ENCODE data around the gene RNU6-1.
A peak's percentile ranks its signal among the peaks of the same experiment; 100 is the strongest.

RNU6-1 gene

DNA sequence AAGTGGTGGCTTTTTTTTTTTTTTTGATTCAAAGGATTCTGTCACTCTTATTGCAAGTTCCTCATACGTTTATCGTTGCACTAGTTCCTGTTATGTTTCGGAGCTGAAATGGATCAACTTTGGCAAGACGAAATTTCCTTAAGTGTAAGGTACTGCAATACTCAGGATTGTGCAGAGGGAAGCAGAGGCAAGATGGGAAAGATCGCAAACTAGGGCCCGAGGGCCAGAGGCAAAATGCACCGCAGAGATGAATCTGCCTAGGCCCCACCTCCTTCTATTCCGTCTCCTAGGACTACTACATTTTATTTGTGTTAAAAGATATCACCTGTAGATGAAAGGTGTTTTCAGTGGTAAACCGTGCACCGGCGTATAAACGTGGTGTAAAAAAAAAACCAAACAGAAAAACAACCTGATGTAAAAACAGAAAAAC, 331 bp downstream of the RNU6-1 start:
- no peak for TF ChIP-seq TAF1 (IDR thresholded peaks at IDR 0.05; ENCODE audit: borderline replicate concordance, low read depth, low read length)
- TF ChIP-seq POLR2AphosphoS5 (IDR thresholded peaks at IDR 0.05; ENCODE audit: low read depth, low read length) = no peak
- TF ChIP-seq POLR2A (IDR thresholded peaks at IDR 0.05; ENCODE audit: low read depth, low read length) = no peak
- FAIRE-seq (no peak), DNase-seq (ENCODE audit: insufficient read length) (no peak)

DNA sequence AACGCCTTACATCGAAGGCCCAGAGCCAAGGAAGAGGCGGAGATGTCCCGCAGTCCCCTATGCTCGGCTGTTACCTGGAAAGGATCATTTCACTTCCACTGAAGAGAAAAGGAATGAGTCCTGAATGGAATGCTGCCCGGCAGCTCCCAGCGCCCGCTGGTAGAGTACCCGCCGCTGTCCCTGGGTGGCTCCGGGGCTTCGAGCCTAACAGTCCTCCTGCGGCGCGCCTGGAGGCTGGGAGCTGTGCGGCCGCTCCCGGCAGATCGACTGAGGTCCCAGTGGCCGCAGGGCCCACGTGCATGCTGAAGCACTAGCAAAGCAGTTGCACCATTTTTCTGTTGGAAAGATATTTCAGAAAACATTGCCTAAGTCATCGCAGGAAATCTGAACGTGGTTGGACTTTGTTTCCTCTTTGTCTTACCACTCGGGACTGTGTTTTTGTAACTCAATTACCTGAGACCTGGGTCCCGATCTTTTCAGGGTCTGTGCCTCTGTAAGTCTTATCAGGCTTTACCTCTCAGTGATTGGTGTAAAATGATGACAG, 984 bp downstream of the RNU6-1 start:
- TF ChIP-seq TAF1 (IDR thresholded peaks at IDR 0.05; ENCODE audit: borderline replicate concordance, low read depth, low read length) = no peak
- TF ChIP-seq POLR2A (IDR thresholded peaks at IDR 0.05; ENCODE audit: low read depth, low read length) = no peak
- TF ChIP-seq POLR2AphosphoS5 (IDR thresholded peaks at IDR 0.05; ENCODE audit: low read depth, low read length) = no peak
- FAIRE-seq (no peak), DNase-seq (ENCODE audit: insufficient read length) (no peak)

DNA sequence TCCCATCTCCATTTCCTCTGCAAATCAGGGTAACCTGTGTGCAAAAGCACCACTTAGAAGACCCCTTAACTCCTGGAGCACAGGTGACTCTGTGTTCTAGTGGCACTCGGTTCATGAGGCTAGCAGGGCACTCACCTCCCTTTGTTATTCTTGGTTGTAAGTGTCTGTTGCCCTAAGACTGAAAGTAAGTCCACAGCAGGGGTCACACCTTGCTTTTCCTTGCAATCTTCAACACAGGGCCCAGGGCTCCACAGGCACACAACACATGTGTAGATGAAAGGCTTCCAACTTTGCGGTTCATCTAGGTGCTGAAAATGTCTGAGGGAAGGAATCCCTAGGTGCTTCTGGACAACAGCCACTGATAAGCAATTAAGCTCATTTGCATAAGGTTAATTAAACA, 2.9 kb downstream of the RNU6-1 start:
- DNase-seq (ENCODE audit: insufficient read length) (no peak), FAIRE-seq (no peak)
- no peak for TF ChIP-seq POLR2A (IDR thresholded peaks at IDR 0.05; ENCODE audit: low read depth, low read length)
- TF ChIP-seq POLR2AphosphoS5 (IDR thresholded peaks at IDR 0.05; ENCODE audit: low read depth, low read length) = no peak
- no peak for TF ChIP-seq TAF1 (IDR thresholded peaks at IDR 0.05; ENCODE audit: borderline replicate concordance, low read depth, low read length)

DNA sequence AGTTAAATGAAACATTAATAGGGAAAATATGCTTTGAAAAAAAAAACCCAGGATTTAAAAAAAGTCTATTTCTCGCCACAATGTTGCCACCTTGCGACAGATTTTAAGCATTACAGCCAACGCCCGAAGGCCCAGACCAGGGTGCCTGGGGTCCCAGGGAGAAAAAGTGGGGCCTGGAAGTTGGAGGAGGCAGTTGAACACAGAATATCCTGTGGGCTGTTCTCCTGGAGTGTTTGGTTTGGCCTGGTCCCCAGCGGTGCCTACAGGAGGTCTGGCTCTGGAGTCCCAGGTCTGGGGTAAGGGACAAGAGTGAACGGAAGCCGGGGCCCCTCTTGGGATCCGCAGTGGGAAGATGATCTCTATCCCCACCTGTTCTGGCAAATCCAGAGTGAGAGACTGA, 3.4 kb downstream of the RNU6-1 start:
- no peak for DNase-seq (ENCODE audit: insufficient read length)
- TF ChIP-seq TAF1 (IDR thresholded peaks at IDR 0.05; ENCODE audit: borderline replicate concordance, low read depth, low read length) (no peak), POLR2A (IDR thresholded peaks at IDR 0.05; ENCODE audit: low read depth, low read length) (no peak), POLR2AphosphoS5 (IDR thresholded peaks at IDR 0.05; ENCODE audit: low read depth, low read length) (no peak)
- FAIRE-seq = peak; percentile 44

DNA sequence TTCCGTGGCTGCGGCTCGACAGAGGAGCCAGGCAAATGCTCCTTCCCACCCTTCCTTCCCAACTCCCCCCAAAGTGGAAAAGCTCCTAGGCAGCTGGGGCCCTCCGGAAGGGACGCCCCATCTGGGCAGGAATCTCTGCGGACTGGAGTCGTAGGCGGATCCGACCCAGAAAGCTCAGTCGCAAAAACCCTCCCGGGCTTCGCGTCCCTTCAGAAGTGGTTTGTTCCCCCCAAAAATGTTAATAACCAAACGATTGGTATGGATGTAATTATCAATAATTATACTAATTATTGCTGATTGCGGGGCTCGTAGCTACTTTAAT, 3.8 kb downstream of the RNU6-1 start:
- DNase-seq (ENCODE audit: insufficient read length) (no peak), FAIRE-seq (no peak)
- no peak for TF ChIP-seq POLR2AphosphoS5 (IDR thresholded peaks at IDR 0.05; ENCODE audit: low read depth, low read length)
- no peak for TF ChIP-seq POLR2A (IDR thresholded peaks at IDR 0.05; ENCODE audit: low read depth, low read length)
- TF ChIP-seq TAF1 (IDR thresholded peaks at IDR 0.05; ENCODE audit: borderline replicate concordance, low read depth, low read length) = no peak

DNA sequence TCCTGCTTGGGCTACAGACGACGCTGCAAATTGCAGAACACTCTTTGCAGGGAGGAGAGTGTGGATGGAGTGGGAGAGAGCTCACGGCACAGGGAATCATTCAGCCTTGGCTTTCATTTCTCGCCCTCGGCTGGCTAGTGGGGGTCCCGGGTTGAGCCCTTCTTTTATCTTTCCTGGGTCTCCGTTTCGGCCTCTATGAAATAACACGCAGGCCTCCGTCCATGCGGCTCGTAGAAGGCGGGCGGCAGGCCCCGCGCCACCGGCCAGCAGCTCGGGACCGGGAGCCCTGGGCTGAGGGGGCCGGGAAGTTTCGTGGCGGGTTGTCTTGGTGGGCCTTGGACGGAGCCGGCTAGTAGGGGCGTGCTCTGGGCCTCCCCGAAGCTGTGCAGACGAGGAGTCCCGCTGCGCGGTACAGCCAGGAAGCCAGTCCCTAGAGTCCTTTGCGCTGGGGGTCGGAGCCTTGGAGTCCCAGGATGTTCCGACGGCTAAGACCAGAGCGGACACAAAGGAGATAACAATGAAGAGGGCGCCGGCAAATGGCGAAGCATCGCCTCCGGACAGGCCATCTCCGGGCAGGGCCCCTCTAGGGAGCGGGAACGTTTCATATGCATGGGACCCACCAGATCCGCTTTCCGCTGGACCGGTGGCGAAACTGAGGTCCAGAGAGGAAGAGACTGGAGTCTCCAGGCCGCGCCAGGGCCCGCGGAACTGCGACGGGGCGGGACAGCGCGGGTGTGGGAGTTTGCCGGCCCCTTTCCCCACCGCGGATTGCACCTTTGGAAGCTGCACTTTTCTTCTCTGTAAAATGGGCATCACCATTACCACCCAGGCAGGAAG, 4.3 kb downstream of the RNU6-1 start:
- FAIRE-seq (no peak), DNase-seq (ENCODE audit: insufficient read length) (no peak)
- TF ChIP-seq POLR2AphosphoS5 (IDR thresholded peaks at IDR 0.05; ENCODE audit: low read depth, low read length) = no peak
- TF ChIP-seq TAF1 (IDR thresholded peaks at IDR 0.05; ENCODE audit: borderline replicate concordance, low read depth, low read length) = no peak
- TF ChIP-seq POLR2A (IDR thresholded peaks at IDR 0.05; ENCODE audit: low read depth, low read length) = no peak

DNA sequence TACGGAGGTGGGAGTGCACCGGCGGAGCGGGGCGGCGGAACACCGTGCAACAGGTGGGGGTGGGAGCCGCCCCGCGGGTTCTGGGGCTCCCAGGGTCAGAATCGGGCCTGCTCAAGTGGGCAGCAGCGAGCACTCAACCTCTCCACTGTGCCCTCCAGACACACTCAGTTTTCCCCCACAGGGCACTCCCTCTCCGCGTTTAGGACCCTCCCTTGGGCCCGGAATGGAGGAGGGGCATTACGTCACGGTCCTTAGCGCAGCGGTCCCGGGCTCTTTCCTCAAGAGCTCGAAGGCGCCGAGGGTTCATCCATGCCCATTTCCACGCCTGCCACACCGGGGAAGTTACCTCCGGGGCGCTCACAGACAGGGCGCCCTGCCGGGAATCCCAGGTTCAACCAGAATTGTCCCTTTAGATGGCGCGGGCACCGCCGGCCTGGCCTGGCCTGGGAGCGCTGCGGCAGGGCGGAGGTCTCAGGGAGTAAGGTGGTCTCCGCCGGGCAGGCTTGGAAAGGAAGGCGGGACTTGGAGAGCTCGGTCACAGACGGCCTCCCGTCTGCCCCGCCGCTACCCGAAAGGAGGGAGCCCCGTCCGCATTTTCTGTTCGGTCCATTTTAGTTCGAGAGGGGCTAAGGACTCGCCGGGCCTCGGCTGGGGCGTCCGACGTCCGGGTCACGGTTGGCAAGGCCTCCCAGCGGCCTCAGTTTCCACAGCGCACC, 5.1 kb downstream of the RNU6-1 start:
- TF ChIP-seq TAF1 (IDR thresholded peaks at IDR 0.05; ENCODE audit: borderline replicate concordance, low read depth, low read length) = no peak
- no peak for TF ChIP-seq POLR2AphosphoS5 (IDR thresholded peaks at IDR 0.05; ENCODE audit: low read depth, low read length)
- no peak for TF ChIP-seq POLR2A (IDR thresholded peaks at IDR 0.05; ENCODE audit: low read depth, low read length)
- FAIRE-seq = no peak
- no peak for DNase-seq (ENCODE audit: insufficient read length)

DNA sequence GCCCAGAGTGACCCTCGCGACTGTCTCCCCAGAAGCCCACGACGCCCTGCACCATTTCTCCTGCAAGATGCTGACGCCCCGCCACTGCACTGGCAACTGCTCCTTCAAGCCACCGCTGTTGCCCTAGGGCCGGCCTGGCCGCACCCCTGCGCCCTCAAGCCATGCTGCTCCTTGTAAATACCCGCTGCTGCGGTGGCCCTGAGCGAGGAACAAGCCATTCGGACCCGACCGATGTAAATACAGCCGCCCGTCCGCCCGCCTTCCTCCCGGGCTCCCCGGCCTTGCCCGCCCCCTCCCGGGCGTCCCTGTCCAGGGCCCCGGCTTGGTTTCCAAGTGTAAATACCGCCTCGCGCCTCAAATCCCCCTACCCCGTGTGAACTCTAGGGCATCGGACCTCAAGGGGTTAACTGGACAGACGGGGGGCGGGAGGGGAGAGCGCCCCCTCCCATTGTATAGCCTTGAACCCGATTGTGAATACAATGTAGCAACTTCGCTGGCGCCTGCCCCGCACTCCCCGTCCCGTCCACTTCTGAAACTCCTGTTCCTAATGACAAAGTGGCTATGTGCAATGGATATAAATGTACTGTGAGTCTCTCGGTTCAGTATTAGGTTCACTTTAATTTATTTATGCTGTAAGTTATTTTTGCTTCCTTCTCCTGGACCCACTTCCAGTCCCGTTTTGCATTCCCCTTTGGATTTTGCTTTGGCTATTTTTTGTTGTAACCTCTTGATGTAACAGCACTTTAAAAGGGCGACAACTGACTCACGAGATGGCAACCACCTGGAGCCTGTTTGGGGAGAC, 5.9 kb downstream of the RNU6-1 start:
- no peak for DNase-seq (ENCODE audit: insufficient read length)
- FAIRE-seq = peak; percentile 83
- TF ChIP-seq POLR2A (IDR thresholded peaks at IDR 0.05; ENCODE audit: low read depth, low read length) (no peak), POLR2AphosphoS5 (IDR thresholded peaks at IDR 0.05; ENCODE audit: low read depth, low read length) (no peak), TAF1 (IDR thresholded peaks at IDR 0.05; ENCODE audit: borderline replicate concordance, low read depth, low read length) (no peak)

DNA sequence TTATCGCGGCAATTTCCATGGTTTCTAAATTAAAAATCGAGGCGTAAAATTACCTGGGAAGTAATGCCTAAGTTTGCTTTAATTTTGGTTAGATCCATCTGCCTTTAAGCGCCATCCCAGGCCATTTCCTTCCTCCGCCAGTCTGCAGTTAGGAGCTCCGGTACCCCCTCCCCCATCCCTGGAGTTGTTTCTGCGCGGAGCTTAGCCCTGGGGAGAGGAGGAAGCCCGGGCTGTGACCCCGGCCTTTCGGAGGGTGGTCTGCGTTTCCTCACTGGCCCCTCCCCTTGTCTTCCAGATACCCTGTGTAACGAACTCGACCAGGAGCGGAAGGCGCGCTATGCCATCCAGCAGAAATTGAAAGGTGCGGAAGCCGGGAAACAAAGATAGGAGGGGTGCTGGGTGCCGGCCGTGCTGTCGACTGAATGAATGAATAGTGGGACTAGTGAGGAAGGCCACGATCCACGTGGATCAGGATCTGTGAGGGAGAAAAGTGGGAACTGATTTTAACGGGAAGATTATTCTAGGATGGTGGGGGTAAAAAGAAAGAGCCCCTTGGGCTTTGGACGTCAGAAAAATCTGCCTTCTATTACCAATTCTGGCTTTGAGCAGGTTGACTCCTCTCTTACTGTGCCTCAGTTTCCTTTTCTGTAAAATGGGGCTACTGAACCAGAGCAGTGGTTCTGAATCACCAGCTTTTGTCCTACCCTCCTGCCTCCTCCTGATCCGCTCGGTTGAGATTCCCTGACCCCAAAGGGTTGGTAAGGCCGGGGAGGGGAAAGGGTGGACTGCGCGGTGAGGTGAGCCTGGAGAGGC, 6.7 kb downstream of the RNU6-1 start:
- DNase-seq (ENCODE audit: insufficient read length) (no peak), FAIRE-seq (no peak)

DNA sequence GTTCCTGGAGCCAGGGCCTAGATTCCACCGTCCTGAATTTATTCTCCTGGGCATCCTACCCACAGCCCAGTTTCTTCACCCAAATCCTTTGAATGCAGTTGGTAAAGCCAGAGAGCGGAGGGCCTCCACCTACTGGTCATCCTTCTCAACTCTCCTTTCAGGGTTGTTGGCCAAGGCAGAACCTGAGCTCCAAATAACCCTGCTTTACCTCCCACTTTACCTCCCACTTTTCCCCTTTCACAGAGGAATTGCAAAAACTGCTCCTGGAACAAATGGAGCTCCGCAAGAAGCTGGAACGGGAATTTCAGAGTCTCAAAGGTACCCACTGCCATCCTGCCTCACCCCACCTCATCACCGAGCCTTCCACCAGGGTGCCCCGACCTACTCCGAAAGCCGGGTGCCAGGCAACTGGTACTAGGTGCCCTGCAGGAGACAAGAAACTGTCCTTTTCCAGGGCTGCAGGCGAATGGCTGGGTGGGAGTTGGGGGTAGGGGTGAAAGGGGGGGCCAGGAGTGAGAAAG, 7.8 kb downstream of the RNU6-1 start:
- peak; percentile 5 for FAIRE-seq
- TF ChIP-seq TAF1 (IDR thresholded peaks at IDR 0.05; ENCODE audit: borderline replicate concordance, low read depth, low read length) = no peak
- no peak for TF ChIP-seq POLR2A (IDR thresholded peaks at IDR 0.05; ENCODE audit: low read depth, low read length)
- TF ChIP-seq POLR2AphosphoS5 (IDR thresholded peaks at IDR 0.05; ENCODE audit: low read depth, low read length) = no peak

More for the DNA sequence above, 6.7 kb downstream of the RNU6-1 start:
- no peak for TF ChIP-seq TAF1 (IDR thresholded peaks at IDR 0.05; ENCODE audit: borderline replicate concordance, low read depth, low read length)
- TF ChIP-seq POLR2AphosphoS5 (IDR thresholded peaks at IDR 0.05; ENCODE audit: low read depth, low read length) = no peak
- TF ChIP-seq POLR2A (IDR thresholded peaks at IDR 0.05; ENCODE audit: low read depth, low read length) = no peak

More for the DNA sequence above, 7.8 kb downstream of the RNU6-1 start:
- no peak for DNase-seq (ENCODE audit: insufficient read length)

All from GM12892 (cell line).